C4-2B (cell line): ENCODE data around the gene TBC1D12.

Experiments used
- CTCF ChIP-seq: fragments of 450-650 bp; conservative IDR thresholded peaks from 2 replicates; pipeline ENCODE4 v1.5.1; 2017; ENCODE audit warnings: mild to moderate bottlenecking
- ZFX ChIP-seq: fragments of 450-650 bp; IDR thresholded peaks from 2 replicates; pipeline ENCODE4 v1.6.1; 2017

- TF ChIP-seq CTCF, result no peak
- no peak for TF ChIP-seq ZFX
These were observed 41.1 kb upstream of the TBC1D12 start for GRCh38 chr10:94361171-94361794.
